Measurements from ENCODE around the gene PTPN3.

Gene PTPN3

DNA sequence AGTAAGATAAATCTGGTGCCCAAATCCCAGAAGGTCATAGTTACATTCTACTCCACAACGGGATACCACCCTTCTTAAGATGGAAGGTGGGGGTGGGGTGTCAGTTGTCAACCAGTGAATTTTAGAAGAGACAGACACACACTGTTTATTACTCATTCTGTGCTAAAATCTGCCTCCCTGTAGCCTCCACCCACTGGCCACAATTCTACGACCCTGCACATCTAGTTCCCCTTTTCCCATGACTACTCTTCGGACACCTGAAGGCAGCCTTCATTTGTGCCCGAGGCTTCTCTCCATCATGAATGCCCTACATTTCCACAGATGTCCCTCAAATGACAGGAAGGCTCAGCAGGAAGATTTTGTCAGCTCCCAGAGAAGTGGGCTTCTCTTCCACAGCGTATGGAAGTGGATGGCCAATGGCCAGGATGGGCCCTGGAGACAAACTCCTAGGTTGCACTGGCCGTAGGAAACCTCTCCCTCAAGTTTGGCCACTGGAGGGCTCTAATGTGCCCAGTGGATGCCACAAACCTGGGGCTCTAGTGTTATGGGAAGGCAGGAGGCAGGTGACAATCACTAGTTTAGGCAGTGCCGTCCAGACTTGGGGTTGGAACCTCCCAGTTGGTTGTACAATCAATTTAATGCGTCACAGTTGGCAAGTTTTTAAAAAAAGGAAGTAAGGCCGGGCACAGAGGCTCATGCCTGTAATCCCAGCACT, 46.6 kb downstream of the PTPN3 start:
- no peak for DNase-seq

DNA sequence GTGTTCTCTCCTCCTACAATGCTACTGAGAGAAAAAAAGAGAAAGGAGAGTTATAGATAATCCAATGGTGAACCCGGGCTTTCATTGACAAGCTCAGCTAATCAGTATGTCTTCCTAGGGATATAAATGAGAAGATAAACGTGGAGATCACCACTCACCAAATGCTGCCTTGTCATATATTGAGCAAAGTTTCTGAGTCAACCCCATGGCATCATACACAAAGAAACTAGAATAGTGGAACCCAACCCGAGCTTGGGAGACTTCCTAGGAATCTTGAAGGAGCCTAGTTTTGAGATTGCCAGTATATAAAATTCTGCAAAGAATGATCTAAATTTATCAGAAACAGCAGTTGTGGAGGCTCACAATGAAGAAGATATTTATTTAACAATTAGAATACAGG, 47.8 kb downstream of the PTPN3 start:
- DNase-seq: no peak

DNA sequence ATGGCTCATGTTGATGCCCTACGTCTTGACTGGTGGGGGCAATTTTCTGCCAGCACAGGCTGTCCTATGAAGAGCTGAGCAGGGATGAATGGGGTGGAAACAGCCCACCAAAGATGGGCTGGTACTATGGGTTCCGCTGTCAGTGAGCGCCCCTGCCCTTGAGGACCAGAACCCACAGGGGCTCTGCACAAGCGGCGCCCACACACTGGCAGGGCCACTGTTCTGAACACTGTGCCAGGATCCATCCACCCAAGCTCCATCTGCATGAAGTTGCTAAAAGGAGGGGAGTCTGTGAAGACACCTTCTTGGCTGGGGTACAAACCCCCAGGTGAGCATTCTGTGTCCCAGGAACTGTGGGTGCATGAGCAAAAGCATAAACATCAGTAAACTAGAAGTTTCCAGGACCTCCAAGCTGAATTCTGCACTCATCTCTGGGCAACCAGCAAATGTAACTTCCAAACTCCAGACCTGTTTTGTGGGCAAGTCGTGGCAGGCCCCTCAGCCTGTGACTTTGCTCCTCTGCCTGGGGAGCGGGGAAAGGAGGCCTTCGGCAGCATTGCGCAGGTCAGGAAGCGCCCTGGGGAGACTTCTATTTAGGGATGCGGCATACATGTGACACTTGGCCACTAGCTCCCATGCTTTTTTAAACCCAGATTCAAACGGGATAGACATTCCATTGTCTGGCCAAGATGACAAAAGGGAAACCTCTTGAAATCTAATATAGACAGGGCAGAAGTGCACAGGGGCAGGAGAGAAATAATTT, 48.9 kb downstream of the PTPN3 start:
- no peak for DNase-seq

DNA sequence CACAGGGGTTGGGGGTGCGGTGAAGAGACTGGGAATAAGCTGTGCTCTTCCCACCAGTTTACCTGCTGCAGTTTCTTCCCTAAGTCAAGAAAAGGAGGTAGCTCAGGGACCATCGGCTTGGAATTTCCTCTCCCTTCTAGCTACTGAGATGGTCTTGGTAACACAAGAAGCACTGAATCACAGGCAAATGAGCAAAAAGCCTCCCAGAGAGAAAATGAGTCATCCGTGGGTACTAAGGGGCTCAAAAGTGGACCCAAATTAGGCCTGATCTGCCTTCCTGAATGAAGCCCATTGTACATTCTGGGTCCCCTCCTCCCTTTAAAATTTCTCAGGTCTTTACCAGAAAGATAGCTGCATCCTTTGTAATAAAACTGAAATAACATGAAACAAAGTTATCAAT, 49.9 kb downstream of the PTPN3 start:
- no peak for DNase-seq

DNA sequence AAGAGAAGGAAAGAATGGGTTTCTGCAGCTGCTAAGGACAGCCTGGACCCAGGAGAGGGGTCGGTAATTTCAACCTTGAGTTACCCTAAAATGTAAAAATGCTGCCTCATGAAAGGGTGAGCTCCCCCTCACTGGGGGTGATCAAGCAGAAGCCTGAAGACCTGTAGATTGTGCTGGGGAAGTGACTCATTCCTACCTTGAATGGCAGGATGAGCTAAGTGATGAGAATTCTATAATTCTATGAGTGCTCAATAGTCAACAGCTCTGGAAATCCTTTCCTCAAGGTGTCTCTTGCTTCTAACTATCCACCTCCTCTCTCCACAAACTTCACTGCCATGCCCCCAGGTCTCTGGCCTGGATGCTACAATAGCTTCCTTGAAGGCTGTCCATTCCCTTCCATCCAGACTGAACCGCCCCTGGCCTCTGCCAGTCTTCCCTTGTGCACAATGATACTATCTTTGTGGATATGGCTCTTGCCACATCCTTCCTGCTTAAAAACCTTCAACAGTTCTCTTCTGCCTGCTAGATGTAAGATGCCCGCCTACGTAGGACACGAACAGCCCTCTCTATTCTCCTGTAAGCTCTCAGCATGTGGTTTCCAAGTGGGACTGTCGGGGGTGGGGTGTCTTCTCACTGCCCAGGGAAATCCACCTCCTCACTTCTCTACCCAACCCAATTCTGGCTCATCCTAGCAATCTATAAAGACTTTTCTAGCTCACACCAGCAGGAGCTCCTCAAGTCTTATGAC, 50.6 kb downstream of the PTPN3 start:
- DNase-seq: no peak

DNA sequence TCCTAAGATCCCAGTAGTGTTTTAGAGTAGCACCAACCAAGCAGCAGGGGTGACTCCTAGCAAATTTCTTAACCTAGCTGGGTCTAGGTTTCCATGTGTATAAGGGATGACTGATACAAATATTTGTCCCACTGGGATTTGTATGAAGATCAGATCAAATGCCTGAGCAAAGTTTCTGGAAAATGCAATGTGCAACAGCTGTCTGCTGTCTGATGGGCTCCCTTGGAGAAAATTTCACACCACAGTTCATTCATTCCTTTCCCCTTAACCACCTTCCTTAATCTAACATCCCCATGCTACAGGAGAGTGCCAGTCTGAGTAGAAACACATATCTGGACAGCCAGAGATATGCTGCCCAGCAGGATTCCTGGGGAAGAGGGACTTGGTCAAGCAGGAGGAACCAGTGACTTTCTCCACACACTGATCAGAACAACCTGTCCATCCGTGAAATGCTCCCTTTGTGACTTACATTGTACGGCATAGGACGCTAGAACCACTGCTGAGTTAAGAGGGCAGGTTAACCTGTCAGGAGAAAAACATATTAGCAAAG, 53.3 kb downstream of the PTPN3 start:
- DNase-seq: no peak

DNA sequence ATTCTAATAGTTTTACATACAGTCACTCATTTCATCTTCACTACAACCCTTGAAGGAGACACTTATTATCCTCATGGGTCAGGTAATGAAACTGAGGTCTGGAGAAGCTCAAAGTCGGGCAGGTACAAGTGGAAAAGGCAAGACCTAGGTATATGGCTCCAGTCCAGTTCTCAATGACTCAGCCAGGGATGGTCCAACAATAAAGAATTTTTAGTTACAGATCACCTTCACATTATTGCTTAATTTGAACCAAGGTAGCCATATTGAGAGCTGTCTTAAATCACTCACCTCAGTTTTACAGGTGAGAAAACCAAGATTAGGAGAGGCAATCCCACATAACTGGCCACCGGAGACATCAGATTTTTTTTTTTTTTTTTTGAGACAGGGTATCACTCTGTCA, 55.4 kb downstream of the PTPN3 start:
- no peak for DNase-seq

DNA sequence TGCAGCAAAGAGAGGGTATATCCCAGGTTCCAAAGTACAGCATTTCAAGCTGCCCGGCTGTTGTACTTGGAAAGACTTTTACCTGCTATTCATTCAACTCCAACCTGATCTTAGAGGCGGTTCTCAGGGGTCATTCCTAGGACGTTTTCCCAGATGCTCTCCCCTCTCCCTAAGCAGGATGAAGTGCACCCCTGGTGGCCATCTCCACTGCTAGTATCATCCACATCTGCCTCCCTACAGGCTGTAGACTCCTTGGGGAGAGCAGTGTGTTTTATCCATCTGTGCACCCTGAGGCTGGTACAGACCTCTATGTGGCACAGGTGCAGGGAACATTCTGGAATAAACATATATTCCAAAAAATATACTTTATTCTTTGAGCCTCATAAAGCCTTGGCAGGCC, 56.8 kb downstream of the PTPN3 start:
- DNase-seq: no peak

DNA sequence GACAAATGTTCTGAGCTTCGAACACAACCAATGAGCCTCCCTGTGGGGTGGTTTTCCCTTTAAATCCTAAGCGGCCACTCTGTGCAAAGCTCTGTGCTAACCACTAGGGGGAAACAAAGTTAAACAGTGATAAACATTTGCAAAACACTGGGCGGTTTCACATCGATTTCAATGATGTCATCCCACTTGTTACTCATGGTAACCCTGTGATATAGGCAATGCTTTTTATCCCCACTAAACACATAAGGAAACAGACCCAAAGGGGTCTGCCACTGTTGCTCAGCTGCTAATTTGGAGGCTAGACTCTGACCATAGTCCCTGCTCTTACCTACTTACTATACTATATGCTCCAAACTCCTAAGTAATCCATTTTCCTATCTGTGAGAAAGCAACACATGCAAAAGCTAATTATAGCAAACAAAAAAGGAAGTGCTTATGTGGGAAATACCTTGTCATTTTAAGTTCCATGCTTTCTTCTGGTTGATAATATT, 57.3 kb downstream of the PTPN3 start:
- DNase-seq: peak; percentile 69 to 81 (median 72)

DNA sequence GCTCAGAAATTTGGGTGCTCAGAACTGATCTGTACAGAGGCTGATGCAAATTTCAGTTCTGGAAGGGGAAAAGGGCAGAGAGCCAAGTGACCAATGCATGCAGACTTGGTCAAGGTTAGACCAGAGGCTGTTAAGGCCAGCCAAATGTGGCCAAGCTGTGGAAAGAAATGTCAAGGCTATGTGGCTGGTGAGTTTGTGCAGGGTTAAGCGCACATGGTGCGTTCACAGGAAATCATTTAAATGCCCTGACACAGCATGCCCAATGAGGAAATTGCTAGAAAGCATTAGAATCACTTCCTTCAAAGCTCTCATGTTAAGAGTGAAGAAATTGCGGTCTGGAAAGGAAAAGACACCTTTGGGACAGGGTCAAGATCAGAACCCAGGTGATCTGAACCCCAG, 58.0 kb downstream of the PTPN3 start:
- DNase-seq: peak; percentile 11 to 55 (median 34)

DNA sequence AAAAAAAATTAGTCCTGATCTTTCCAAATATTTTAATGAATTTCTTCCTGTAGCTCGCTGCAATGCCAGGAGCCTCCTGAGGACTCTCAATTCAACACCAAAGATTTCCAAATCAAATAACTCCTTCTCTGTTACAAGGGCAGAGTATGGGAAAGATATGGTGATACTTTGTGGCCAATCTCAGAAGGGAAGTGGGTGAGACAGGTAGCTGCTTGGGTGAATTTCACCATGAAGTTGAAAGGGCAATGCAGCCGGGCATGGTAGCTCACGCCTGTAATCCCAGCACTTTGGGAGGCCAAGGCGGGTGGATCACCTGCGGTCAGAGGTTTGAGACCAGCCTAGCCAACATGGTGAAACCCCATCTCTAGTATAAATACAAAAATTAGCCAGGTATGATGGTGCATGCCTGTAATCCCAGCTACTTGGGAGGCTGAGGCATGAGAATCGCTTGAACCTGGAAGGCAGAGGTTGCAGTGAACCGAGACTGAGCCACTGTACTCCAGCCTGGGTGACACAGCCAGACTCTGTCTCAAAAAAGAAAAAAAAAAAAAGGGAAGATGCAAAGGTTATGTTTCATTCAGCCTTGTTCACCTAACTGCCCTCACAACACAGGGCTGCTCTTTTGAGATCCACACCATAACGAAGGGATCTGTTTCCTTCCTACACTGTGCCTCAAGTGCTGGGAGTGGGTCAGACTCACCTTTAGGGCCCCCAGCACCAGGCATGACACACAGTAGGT, 58.6 kb downstream of the PTPN3 start:
- DNase-seq: no peak

DNA sequence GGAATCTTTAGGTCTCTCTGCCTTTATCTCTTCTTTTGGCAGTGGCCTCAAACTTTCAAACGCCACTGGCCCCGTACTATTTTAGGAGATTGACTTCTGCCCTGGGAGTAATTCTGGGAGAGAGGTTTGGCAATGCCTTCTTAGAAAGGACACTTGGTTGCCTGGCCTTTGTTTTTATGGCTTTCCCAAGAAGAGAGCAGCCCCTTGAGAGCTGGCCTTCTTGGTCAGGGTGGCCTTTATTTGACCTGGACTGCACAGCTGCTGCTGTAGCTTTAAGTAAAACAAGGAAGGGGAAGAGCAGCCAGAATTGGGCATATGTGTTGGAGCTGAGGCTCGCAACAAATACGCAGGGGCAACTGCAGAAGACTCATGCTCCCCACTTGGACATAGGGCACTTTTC, 60.8 kb downstream of the PTPN3 start:
- no peak for DNase-seq

DNA sequence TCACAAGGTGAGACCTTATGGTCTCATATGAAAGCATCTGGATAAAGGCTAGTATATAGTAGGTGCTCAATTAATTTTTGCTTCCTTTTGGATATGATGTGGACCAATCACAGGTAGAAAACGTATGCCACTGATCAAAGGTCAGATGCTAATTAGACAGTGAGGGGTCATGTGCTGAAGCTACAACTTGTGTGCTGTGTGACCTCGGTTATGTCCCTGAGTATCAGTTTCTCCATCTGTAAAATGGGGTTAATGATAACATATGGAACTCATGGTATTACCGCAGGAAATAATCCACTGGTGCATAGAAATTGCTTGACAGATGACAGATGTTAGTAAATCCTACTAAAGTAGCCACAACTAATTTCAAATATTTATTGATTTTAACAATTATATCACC, 62.0 kb downstream of the PTPN3 start:
- DNase-seq: no peak

DNA sequence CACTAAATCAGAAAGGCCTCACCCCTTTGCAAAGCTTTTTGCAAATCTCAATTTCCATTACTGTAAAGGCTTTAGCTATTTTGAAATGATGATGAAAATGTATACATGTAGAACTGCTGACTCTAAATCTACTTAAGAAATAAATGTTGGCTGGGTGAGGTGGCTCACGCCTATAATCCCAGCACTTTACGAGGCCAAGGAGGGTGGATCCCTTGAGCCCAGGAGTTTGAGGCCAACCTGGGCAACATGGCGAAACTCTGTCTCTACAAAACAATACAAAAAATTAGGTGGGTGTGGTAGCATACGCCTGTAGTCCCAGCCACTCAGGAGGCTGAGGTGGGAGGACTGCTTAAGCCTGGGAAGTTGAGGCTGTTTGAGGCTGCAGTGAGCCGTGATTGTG, 64.6 kb downstream of the PTPN3 start:
- no peak for DNase-seq

DNA sequence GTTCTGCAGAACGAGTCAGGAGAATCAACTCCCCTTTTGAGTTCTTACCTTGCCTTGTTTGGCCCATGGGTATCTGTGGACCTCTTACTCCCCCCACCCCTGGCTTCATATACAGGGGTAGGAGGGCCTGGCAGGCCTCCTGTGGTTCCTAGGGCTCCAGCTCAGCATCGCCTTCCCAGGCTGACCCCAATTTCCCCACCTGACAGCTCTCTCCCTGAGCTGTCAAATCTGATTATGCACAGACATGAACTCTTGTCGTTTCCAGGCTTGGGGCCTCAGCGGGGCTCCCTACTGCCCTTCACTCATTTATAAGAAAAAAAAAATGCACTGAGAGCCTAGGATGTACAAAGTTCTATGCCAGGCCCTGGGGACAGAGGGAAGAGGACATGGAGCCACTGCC, 67.9 kb downstream of the PTPN3 start:
- DNase-seq: no peak

DNA sequence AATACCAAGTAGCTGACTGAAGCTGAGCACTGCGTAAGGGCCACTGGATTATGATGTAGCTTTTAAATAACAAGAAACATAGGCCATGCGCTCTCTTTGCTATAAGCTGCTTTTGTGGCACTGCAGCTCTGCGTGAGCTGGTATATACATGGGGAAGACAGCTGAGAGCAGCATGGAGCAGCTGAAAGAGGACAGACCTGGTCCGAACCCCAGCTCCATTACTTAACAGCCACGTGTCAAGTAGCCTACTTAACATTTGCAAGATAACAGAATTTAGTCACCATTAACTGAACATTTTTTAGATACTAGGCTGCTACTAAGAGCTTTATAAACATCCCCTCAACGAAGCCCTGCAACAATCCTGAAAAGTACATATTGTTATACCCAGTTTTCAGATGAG, 69.3 kb downstream of the PTPN3 start:
- no peak for DNase-seq

DNA sequence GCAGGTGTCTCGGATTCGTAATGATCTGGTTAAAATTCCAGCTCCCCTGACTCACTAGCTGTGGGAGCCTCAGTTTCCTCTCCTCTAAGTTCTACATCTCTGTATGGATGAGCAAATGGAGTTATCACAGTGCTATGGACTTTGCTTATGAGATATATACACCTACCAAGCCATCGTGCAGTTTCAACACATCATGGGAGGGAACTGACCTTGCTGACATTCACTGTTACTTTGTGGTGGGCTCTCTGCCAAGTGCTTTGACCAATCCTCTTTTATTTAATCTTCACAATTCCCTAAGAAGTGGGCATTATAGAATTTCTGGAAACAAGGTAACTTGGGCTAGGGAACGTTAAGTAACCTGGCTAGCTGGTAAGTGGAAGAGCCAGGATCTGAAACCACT, 70.2 kb downstream of the PTPN3 start:
- no peak for DNase-seq

DNA sequence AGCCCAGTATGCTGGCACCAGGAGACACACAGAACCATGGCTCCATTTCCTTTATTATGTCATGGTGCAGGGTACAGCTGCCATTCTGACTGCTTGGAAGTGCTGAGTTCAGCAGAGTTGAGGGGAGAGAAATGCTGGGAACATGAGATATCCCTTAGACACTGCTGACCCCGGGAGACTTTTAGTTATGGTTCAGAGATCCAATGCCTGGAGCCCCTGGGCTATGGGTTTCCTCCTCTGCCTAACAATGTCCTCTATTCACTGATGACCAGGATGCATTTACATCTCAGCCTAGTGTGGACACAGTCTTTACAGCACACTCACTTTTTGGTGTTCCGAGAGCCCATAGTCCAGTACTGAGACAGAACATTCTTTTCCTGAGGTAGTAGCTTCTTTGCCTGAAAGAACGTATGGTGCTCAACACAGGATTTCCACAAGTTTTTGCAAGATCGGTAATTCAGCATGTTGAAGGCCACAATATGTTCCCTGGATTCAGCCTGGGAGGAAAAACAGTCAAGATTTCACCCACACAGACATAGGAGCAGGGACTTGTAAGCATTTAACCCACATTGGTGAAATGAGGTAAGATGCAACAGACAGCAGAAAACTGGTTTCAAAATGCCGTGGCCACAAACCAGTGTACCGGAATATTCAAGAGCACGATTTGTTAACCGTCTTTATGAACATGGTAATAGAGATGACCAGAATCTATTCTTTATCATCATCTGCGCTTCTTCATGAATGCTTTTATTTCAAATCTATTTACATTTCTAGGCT, 71.3 kb downstream of the PTPN3 start:
- no peak for DNase-seq

DNA sequence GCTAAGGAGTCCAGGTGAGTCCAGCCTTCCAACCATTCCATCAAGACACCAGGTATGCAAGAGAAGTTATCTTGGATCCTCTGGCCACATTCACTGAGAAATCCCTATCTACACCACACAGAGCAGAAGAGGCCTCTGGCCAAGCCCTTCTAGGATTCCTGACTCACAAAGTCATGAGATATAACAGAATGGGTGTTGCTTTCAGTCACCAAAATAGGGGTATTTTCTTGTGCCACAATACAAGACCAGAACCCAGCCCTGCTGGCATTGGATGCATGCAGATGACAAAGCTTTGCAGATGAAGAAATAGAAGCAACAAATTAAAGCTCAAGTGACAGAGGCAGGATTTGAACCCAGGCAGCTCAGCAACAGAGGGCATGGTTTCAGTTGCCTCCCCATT, 73.5 kb downstream of the PTPN3 start:
- DNase-seq: no peak

DNA sequence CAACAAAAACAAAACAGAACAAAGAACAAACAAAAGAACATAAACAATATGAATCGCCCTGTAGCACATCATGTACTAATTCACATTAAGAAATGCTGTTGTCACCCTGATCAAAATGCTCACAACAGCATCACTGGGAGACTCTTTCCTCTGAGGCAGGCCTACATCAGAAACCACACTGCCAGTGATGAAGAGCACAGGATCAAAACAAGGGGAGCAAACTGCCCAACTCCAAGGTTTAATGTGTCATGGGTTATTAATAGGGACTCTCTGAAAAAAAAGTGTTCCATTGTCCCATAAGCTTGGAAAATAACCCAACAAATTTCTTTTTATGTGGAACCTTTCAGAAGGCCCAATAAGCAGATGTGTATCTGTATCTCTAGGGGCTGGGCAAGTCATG, 74.2 kb downstream of the PTPN3 start:
- no peak for DNase-seq

DNA sequence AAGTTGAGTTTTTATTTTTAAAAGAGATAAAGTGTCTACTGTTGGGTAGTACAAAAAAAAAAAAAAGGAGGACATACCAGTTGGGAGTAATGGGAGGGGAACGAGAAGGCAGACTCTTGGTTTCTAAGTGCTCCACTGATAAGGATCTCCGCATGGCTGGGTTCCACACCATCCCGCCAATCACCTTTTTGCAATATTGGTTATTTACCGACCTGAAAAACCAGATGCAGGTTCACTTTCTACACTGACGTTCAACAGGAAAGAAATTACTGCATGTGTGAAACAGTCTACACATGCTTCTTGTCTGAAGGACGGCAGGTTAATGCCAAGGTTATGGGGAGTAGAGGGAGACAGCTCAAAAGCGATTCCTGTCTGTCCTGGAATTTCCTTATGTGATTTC, 75.5 kb downstream of the PTPN3 start:
- DNase-seq: no peak
